PC-3 (cell line): ENCODE data around the gene SDK1. TPM values are rescaled to one million over a fixed set of nuclear protein-coding genes. Genes with fewer than 3 reads are reported as not detected.

Source experiments
- ATAC-seq: fragments of 200-7000 bp; cut with Tn5 transposase; 2 replicates; pipeline ENCODE4 v1.9.1; 2020; ENCODE audit warnings: mild to moderate bottlenecking, moderate library complexity
- BruUV-seq: library from RNA; stranded (reverse); fragments of 400-500 nt; replicated peaks from 2 replicates; lab custom pipeline; 2021; lab: Mats Ljungman, UMichigan
- CTCF ChIA-PET: fragments of 300-600 bp; sonication (Branson Sonifier 250); formaldehyde crosslinking; loops from one replicate; lab custom pipeline; 2022; ENCODE audit warnings: antibody characterized with exemption; lab: Charles Lee
- POLR2A ChIA-PET: fragments of 300-600 bp; sonication (Branson Sonifier 250); formaldehyde crosslinking; loops from one replicate; lab custom pipeline; 2022; ENCODE audit warnings: antibody characterized with exemption; ENCODE audit not compliant: unreplicated experiment; lab: Charles Lee
- DNase-seq: peaks from one replicate; pipeline ENCODE4 v3.0.0-alpha.2; 2015
- H2AFZ ChIP-seq: fragments of 300-600 bp; sonication (generic); 2 replicates; pipeline ENCODE4 v1.6.0; 2016; ENCODE audit warnings: antibody characterized with exemption, low read length
- H3F3A ChIP-seq: fragments of 300-600 bp; sonication (generic); one replicate; pipeline ENCODE4 v1.6.0; 2017; ENCODE audit warnings: antibody characterized with exemption, low read length, control low read depth, mild to moderate bottlenecking; ENCODE audit not compliant: unreplicated experiment
- H3K27ac ChIP-seq: fragments of 300-600 bp; sonication (generic); 2 replicates; pipeline ENCODE4 v1.5.1; 2016; ENCODE audit warnings: mild to moderate bottlenecking, low read length
- H3K27me3 ChIP-seq: fragments of 300-600 bp; sonication (generic); 2 replicates; pipeline ENCODE4 v1.6.1; 2016; ENCODE audit warnings: low read length, mixed read lengths
- H3K36me3 ChIP-seq: fragments of 300-600 bp; sonication (generic); 2 replicates; pipeline ENCODE4 v1.6.1; 2016; ENCODE audit warnings: low read depth, mixed run types, low read length, mixed read lengths
- H3K4me1 ChIP-seq: fragments of 300-600 bp; sonication (generic); 2 replicates; pipeline ENCODE4 v1.5.1; 2016; ENCODE audit warnings: low read length; ENCODE audit not compliant: insufficient read depth
- H3K4me2 ChIP-seq: fragments of 300-600 bp; sonication (generic); 2 replicates; pipeline ENCODE4 v1.6.0; 2016; ENCODE audit warnings: low read length
- H3K4me3 ChIP-seq: fragments of 300-600 bp; sonication (generic); 2 replicates; pipeline ENCODE4 v1.5.1; 2016; ENCODE audit warnings: mild to moderate bottlenecking, low read length, mixed read lengths
- H3K79me2 ChIP-seq: fragments of 300-600 bp; sonication (generic); 2 replicates; pipeline ENCODE4 v1.6.1; 2017; ENCODE audit warnings: low read length, mixed read lengths
- H3K9ac ChIP-seq: fragments of 300-600 bp; sonication (generic); 2 replicates; pipeline ENCODE4 v1.6.0; 2016; ENCODE audit warnings: mild to moderate bottlenecking, low read length
- H3K9me2 ChIP-seq: fragments of 300-600 bp; sonication (generic); replicated peaks from 2 replicates; pipeline ENCODE4 v1.6.1; 2016; ENCODE audit warnings: mixed run types, low read length, mixed read lengths
- H3K9me3 ChIP-seq: fragments of 300-600 bp; sonication (generic); 2 replicates; pipeline ENCODE4 v1.6.1; 2016; ENCODE audit warnings: low read length, mixed read lengths
- H4K20me1 ChIP-seq: fragments of 300-600 bp; sonication (generic); 2 replicates; pipeline ENCODE4 v1.6.1; 2016; ENCODE audit warnings: low read length, mixed read lengths
- EZH2 ChIP-seq: fragments of 300-600 bp; sonication (generic); IDR thresholded peaks from one replicate; pipeline ENCODE4 v1.6.1; 2017; ENCODE audit warnings: antibody characterized with exemption, mild to moderate bottlenecking, low read length; ENCODE audit not compliant: unreplicated experiment
- EZH2phosphoT487 ChIP-seq: fragments of 300-600 bp; sonication (generic); IDR thresholded peaks from 2 replicates; pipeline ENCODE4 v1.6.1; 2018; ENCODE audit warnings: mild to moderate bottlenecking, antibody characterized with exemption, low read length, borderline replicate concordance
- intact Hi-C: fragments of 100-400 bp; cut with micrococcal nuclease; formaldehyde crosslinking; loops from 2 replicates; pipeline ENCODE4 v1.9.0; 2023
- total RNA-seq: library from RNA; depleted of rRNA; stranded (reverse); fragments of >200 nt; gene quantifications from 2 replicates; pipeline ENCODE4 v1.2.3, GENCODE V29; 2014
- TF ChIP-seq, protein P1 (sequence below): fragments of 300-600 bp; sonication (generic); conservative IDR thresholded peaks from 2 replicates; pipeline ENCODE4 v1.5.1; 2017; ENCODE audit warnings: antibody characterized with exemption, low read depth, mild to moderate bottlenecking, low read length

Gene SDK1
- total RNA-seq, 1 experiment from 2014 or later: 2.8 TPM

DNA sequence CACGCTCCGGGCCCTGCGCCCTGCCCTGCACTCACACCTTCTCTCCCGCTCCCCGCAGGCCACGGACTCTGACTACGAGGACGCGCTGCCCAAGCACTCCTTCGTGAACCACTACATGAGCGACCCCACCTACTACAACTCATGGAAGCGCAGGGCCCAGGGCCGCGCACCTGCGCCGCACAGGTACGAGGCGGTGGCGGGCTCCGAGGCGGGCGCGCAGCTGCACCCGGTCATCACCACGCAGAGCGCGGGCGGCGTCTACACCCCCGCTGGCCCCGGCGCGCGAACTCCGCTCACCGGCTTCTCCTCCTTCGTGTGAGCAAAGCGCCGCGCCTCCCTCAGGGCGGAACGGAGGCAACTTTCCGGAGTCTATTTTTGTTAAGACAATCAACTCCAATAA lies 964.0 kb downstream of the SDK1 start:
- no peaks in the 10 kb centered on the region for H3F3A ChIP-seq
- peaks cover 12% of the 10 kb centered on the region; the same call in 1 of the 2 replicates for H3K4me1 ChIP-seq
- H3K4me2 ChIP-seq: no peak overlapping the region
- CTCF ChIA-PET: no interaction called here
- H3K9me3 ChIP-seq: no peaks in the 10 kb centered on the region
- no peak overlapping the region for H3K4me3 ChIP-seq
- H3K27me3 ChIP-seq: no peaks in the 10 kb centered on the region
- no peak overlapping the region for H3K27ac ChIP-seq
- H3K36me3 ChIP-seq: no peaks in the 10 kb centered on the region
- no TSS peak for BruUV-seq
- no peaks in the 10 kb centered on the region for H4K20me1 ChIP-seq
- no peaks in the 10 kb centered on the region for H3K79me2 ChIP-seq
- ATAC-seq (no peak), DNase-seq (no peak)
- no peaks in the 10 kb centered on the region for H3K9me2 ChIP-seq
- intact Hi-C loops: no loop called here
- POLR2A ChIA-PET: no interaction called here
- TF ChIP-seq EZH2: no peak
- no peak overlapping the region for H3K9ac ChIP-seq
- no peak overlapping the region for H2AFZ ChIP-seq

DNA sequence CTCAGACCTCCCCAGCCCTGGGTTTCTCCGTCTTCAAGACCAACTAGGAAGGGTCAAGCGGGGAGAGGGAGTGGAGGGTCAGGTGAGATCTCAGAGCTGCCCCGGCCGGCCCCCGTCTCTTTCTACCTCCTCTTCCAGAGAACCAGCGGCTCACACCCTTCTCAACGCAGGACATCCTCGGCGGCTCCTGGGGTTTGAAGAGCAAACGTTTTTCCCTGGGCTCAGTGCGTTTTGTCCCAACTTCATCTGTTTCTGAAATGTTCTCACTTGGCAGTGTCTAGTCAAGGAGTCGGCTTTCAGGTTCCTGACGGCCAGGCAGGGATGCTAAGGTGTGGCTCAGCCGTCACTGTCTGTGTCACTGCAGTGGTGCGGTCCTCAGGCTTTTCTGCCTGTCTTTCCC lies 964.6 kb downstream of the SDK1 start:
- Histone ChIP-seq H3K4me2 (no peak overlapping the region), H3K9me3 (no peaks in the 10 kb centered on the region), H3F3A (no peaks in the 10 kb centered on the region), H2AFZ (no peak overlapping the region), H3K27me3 (no peaks in the 10 kb centered on the region), H3K79me2 (no peaks in the 10 kb centered on the region), H4K20me1 (no peaks in the 10 kb centered on the region), H3K4me3 (no peak overlapping the region), H3K9me2 (no peaks in the 10 kb centered on the region), H3K36me3 (no peaks in the 10 kb centered on the region), H3K27ac (no peak overlapping the region), H3K4me1 (peaks cover 12% of the 10 kb centered on the region; the same call in 1 of the 2 replicates), H3K9ac (no peak overlapping the region)
- ChIA-PET CTCF (no interaction called here), POLR2A (no interaction called here)
- TF ChIP-seq EZH2phosphoT487 (no peak), EZH2 (no peak)
- TF ChIP-seq, protein P1, sequence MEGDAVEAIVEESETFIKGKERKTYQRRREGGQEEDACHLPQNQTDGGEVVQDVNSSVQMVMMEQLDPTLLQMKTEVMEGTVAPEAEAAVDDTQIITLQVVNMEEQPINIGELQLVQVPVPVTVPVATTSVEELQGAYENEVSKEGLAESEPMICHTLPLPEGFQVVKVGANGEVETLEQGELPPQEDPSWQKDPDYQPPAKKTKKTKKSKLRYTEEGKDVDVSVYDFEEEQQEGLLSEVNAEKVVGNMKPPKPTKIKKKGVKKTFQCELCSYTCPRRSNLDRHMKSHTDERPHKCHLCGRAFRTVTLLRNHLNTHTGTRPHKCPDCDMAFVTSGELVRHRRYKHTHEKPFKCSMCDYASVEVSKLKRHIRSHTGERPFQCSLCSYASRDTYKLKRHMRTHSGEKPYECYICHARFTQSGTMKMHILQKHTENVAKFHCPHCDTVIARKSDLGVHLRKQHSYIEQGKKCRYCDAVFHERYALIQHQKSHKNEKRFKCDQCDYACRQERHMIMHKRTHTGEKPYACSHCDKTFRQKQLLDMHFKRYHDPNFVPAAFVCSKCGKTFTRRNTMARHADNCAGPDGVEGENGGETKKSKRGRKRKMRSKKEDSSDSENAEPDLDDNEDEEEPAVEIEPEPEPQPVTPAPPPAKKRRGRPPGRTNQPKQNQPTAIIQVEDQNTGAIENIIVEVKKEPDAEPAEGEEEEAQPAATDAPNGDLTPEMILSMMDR: no peak
- DNase-seq: no peak
- no TSS peak for BruUV-seq
- no peak for ATAC-seq
- intact Hi-C loops: no loop called here

DNA sequence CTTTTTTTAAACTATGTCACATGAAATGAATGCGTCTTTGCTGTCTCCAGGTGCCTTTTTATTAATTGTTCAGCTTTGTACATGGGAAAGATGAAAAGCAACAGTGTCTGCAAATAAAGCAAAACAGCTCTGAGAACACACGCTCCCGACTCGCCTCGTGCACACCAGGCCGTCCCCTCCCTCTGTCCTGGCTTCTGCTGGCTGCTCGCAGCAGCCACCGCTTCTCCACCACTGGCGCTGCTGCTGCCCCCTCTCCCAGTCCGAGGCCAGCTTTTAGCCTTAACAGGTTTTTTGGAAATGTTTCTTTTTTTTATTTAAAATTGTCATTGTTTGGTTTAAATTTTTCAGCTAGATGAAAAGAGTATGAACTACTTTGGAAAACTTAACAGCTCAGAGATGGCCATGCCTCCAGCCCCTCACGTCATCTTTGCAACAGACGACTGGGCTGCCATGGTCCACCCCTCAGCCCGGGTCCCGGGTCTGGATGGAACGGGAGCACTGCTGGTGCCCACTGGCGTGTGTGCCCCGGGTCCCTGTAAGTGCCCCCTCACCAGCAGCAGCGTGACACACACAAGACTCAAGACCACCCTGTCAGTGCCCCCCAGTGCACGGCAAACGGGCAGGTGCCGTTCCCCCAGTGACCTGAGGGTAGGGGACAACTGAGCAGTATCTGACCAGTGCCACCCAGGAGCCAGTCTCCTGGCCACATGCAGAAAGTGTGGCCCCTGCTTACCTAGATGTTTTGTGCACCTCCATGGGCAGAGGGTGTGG lies 965.4 kb downstream of the SDK1 start:
- TF ChIP-seq EZH2phosphoT487 (no peak), EZH2 (no peak)
- TF ChIP-seq, protein P1: no peak
- Histone ChIP-seq H3K4me2 (no peak overlapping the region), H4K20me1 (no peaks in the 10 kb centered on the region), H2AFZ (no peak overlapping the region), H3K27me3 (no peaks in the 10 kb centered on the region), H3K9me3 (no peaks in the 10 kb centered on the region), H3F3A (no peaks in the 10 kb centered on the region), H3K4me1 (peaks cover 12% of the 10 kb centered on the region; the same call in 1 of the 2 replicates), H3K9me2 (no peaks in the 10 kb centered on the region), H3K4me3 (no peak overlapping the region), H3K27ac (no peak overlapping the region), H3K9ac (no peak overlapping the region), H3K36me3 (no peaks in the 10 kb centered on the region), H3K79me2 (no peaks in the 10 kb centered on the region)
- intact Hi-C loops: no loop called here
- ATAC-seq (no peak), DNase-seq (no peak)
- ChIA-PET POLR2A (no interaction called here), CTCF (interaction anchor here (0.7 kb wide), 1 partner anchor 288 kb away, joined by 3 read pairs; no protein-coding TSS in a partner anchor)
- no TSS peak for BruUV-seq
